ENCODE data around the gene EPHB1. TPM values are rescaled to one million over a fixed set of nuclear protein-coding genes. Genes with fewer than 3 reads are reported as not detected.

The EPHB1 gene
- total RNA-seq, 1 experiment from 2014 or later: 2.8 TPM

DNA sequence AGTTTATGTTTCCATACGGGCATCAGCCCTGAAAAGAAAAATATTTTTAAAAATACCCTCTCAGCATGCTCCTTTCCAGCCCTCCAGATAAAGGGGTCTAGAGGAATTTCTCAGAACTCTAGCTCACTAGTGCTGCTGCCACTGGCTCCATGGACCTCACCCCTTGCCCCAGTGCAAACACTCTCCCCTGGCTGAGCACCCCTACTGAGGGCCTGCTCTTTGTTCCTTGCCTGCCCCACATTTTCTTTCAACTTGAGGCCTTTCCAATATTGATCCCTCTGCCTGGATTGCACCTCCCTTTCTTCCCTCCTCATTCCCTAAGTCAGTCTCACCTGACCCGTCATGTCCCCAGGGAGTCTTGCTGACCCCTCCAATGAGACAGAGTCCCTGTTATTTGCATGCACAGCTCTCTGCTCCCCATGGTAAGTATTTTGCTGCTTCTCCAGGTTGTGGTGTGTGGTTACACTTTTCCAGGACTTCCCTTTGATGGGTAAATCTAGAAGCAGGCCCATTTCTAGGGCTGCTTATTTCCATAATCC, 196.5 kb downstream of the EPHB1 start:
- no CpG with 5 or more reads among the region's 2 CpGs for WGBS (ENCODE audit: extremely low coverage, insufficient read length, low lambda C conversion rate)
- no peaks in the 10 kb centered on the region for H3K79me1 ChIP-seq (ENCODE audit: insufficient read depth, low read depth, low read length, poor library complexity, severe bottlenecking)
- H3K9me3 Mint-ChIP-seq: no peaks in the 10 kb centered on the region

More for the DNA sequence above, 196.5 kb downstream of the EPHB1 start:
- Histone ChIP-seq H4K8ac (replicated peaks; ENCODE audit: insufficient read length, low read depth, low read length) (no peak overlapping the region), H3K27me3 (ENCODE audit: insufficient read depth, low read length) (no peaks in the 10 kb centered on the region), H2AFZ (ENCODE audit: low read length) (no peak overlapping the region), H3K14ac (ENCODE audit: insufficient read depth, low read length) (no peak overlapping the region), H2BK12ac (ENCODE audit: insufficient read length, low read depth, low read length) (no peak overlapping the region), H4K20me1 (ENCODE audit: control insufficient read depth, insufficient read depth, insufficient read length) (no peaks in the 10 kb centered on the region), H4K5ac (ENCODE audit: insufficient read length, low read depth, low read length) (no peak overlapping the region), H2BK5ac (ENCODE audit: insufficient read length, low read length) (no peak overlapping the region), H2BK120ac (ENCODE audit: low read depth, low read length, poor library complexity, severe bottlenecking) (no peak overlapping the region), H3K4me2 (ENCODE audit: insufficient read depth, insufficient read length, low read length) (no peak overlapping the region), H3K18ac (ENCODE audit: insufficient read length, low read depth, low read length) (no peak overlapping the region), H3K56ac (ENCODE audit: insufficient read length, low read depth, low read length) (no peak overlapping the region), H3K4ac (ENCODE audit: low read depth, low read length) (no peak overlapping the region), H3K23me2 (ENCODE audit: insufficient read length, low read depth, low read length, poor library complexity, severe bottlenecking) (no peaks in the 10 kb centered on the region), H2BK15ac (ENCODE audit: low read depth, low read length) (no peak overlapping the region), H2BK20ac (ENCODE audit: low read depth, low read length, poor library complexity, severe bottlenecking) (no peak overlapping the region), H3K79me2 (ENCODE audit: insufficient read depth, low read length) (no peaks in the 10 kb centered on the region), H4K91ac (ENCODE audit: insufficient read length, low read depth, low read length) (no peak overlapping the region), H3K27ac (ENCODE audit: insufficient read length, low read depth, low read length) (no peak overlapping the region), H3K23ac (ENCODE audit: insufficient read length, low read depth, low read length) (no peak overlapping the region), H2AK5ac (ENCODE audit: insufficient read length, low read length) (no peak overlapping the region), H3K4me1 (ENCODE audit: insufficient read depth, low read length) (peaks cover 7% of the 10 kb centered on the region), H3K9me3 (ENCODE audit: control insufficient read depth, low read depth, low read length) (no peaks in the 10 kb centered on the region), H3T11ph (ENCODE audit: low read length) (no peak overlapping the region), H3K9ac (ENCODE audit: extremely low read depth, insufficient read length, low read length) (no peak overlapping the region)
- H3K4me3 Mint-ChIP-seq: no peak overlapping the region
- no peaks in the 10 kb centered on the region for H3K36me3 Mint-ChIP-seq (ENCODE audit: insufficient read depth in 1 of 3, low read depth in 3 of 3)
- peak overlapping the region in 2 of 3 experiments; percentile 35 to 63; a peak in 5 of 7 replicates for H3K27ac Mint-ChIP-seq
- peaks cover 18 to 23% of the 10 kb centered on the region in 2 experiments for H3K4me1 Mint-ChIP-seq
- no peaks in the 10 kb centered on the region for H3K27me3 Mint-ChIP-seq (ENCODE audit: low read depth)
- TF ChIP-seq, protein P1, sequence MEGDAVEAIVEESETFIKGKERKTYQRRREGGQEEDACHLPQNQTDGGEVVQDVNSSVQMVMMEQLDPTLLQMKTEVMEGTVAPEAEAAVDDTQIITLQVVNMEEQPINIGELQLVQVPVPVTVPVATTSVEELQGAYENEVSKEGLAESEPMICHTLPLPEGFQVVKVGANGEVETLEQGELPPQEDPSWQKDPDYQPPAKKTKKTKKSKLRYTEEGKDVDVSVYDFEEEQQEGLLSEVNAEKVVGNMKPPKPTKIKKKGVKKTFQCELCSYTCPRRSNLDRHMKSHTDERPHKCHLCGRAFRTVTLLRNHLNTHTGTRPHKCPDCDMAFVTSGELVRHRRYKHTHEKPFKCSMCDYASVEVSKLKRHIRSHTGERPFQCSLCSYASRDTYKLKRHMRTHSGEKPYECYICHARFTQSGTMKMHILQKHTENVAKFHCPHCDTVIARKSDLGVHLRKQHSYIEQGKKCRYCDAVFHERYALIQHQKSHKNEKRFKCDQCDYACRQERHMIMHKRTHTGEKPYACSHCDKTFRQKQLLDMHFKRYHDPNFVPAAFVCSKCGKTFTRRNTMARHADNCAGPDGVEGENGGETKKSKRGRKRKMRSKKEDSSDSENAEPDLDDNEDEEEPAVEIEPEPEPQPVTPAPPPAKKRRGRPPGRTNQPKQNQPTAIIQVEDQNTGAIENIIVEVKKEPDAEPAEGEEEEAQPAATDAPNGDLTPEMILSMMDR (conservative IDR thresholded peaks at IDR 0.05): no peak
- no peak for DNase-seq

All from H9 (cell line).